ENCODE measurements around the gene KANK2.

The KANK2 gene

DNA sequence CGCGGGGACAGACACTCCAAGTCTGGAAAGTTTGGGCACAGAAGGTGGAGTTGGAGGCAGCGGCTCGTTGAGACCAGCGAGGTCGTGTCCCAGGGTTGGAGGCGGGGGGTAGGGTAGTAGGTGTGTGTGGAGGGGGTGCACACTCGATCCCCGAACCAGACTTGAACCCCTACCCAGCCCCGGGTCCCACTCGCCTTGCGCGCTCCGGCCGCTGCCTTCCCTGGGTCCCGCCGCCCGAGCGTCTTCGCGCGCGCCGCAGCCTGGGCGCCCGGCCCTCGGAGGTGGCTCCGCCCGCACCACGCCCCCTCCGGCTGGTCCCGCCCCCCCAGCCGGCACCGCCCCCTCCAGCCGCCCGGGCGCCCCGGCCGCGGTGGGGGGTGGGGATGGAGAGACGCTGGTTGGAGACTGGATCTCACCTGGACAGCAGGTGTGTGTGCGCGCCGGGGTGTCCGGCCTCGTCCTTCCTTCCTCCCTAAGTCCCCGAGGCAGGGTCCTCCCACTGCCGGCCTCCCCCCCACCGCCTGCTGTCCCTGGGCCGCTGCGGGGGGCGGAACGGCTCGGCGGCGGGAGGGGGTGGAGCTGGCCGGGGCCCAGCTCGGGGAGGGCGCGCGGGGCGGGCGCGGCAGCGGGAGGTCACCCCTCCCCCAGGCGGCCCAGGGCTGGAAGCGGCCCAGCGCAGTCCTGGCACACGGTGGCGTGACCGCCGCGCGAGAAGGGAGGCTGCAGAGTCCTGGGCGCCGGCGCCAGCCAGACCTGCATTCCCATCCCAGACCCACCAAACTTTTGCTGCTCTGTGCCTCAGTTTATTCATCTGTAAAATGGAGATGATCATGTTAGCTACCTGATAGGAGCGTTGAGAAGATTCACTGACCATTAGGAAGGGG, at the start of gene KANK2:
TSS of gene KANK2 (minus strand) at position 255 of the 884 bp plus-strand sequence. CDS start 3,034 bp downstream, outside the sequence.
- H3K27ac ChIP-seq: peak within 1 kb of the TSS; percentile 95

DNA sequence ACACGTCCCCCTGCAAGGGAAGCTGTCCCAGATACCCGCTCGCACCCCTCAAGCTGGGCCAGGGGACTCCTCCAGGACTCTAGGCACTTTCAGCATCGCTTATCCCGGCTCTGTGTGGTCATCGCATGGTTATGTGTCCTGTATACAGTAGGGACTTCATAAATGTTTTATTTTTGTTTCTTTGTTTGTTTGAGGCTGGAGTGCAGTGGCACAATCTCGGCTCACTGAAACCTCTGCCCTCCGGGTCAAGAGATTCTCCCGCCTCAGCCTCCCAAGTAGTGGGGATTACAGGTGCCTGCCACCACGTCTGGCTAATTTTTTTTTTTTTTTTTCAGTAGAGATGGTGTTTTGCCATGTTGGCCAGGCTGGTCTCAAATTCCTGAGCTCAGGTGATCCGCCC, 49.6 kb upstream of the KANK2 start:
- TF ChIP-seq, protein P1, sequence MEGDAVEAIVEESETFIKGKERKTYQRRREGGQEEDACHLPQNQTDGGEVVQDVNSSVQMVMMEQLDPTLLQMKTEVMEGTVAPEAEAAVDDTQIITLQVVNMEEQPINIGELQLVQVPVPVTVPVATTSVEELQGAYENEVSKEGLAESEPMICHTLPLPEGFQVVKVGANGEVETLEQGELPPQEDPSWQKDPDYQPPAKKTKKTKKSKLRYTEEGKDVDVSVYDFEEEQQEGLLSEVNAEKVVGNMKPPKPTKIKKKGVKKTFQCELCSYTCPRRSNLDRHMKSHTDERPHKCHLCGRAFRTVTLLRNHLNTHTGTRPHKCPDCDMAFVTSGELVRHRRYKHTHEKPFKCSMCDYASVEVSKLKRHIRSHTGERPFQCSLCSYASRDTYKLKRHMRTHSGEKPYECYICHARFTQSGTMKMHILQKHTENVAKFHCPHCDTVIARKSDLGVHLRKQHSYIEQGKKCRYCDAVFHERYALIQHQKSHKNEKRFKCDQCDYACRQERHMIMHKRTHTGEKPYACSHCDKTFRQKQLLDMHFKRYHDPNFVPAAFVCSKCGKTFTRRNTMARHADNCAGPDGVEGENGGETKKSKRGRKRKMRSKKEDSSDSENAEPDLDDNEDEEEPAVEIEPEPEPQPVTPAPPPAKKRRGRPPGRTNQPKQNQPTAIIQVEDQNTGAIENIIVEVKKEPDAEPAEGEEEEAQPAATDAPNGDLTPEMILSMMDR (IDR thresholded peaks at IDR 0.05): no peak
- TF ChIP-seq ZFX (IDR thresholded peaks at IDR 0.05; ENCODE audit: borderline replicate concordance): no peak
- H3K27ac ChIP-seq: no peak overlapping the region

More for the DNA sequence above, at the start of gene KANK2:
- TF ChIP-seq, protein P1 (IDR thresholded peaks at IDR 0.05): 0 out of 2 replicates have a peak, but pooled peaks have one; percentile 26
- no peak for TF ChIP-seq ZFX (IDR thresholded peaks at IDR 0.05; ENCODE audit: borderline replicate concordance)

DNA sequence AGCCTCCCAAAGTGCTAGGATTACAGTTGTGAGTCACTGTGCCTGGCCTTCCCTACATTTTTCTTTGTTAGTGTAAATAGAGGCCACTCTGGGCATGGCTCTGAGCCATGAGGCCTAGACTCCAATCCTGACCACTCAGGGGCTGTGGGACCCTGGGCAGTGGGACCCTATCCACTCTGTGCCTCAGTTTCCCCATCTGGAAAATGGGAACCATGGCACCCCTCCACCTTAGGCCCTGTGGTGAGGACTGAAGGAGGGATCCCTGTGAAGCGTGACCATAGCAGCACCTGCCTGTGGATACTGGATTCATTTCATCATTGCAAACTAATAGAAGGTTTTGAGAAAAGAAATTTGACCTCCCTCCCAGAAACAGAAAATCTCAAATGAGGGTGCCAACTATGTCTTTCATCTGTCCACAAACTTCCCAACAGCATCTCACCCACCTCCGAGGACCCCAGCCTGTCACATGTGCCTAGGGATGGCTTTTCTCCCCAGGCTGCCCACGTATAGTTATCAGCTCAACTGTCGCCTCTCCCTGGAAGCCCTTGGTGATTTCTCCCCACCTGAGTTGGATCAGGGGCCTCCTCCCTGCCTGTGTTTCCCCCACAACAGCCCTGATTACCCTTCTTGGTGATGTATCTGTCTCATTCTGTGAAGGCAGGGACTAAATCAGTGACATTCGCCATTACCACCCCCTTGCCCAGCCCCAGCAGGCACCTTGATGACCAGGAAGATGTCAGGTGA, 47.7 kb upstream of the KANK2 start:
- no peak overlapping the region for H3K27ac ChIP-seq
- TF ChIP-seq ZFX (IDR thresholded peaks at IDR 0.05; ENCODE audit: borderline replicate concordance): no peak
- TF ChIP-seq, protein P1 (IDR thresholded peaks at IDR 0.05): no peak

DNA sequence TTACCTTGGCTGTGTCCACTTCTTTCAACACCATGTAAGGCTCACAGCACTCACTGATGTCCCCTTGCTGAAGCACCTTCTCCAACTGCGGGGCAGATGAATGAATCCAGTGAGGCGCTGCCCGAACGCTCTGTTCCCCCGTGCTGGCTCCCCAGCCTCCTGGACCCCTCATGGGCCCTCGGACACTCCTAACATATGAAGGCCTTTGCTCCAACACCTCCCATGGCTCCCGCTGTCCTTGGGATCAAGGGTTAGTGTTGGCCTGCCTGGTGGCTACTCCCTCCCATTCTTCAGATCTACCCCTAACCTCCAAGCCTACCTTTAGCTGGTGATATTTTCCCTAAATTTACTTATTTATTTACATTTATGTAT, 46.4 kb upstream of the KANK2 start:
- no peak for TF ChIP-seq ZFX (IDR thresholded peaks at IDR 0.05; ENCODE audit: borderline replicate concordance)
- TF ChIP-seq, protein P1 (IDR thresholded peaks at IDR 0.05): no peak
- H3K27ac ChIP-seq: no peak overlapping the region

DNA sequence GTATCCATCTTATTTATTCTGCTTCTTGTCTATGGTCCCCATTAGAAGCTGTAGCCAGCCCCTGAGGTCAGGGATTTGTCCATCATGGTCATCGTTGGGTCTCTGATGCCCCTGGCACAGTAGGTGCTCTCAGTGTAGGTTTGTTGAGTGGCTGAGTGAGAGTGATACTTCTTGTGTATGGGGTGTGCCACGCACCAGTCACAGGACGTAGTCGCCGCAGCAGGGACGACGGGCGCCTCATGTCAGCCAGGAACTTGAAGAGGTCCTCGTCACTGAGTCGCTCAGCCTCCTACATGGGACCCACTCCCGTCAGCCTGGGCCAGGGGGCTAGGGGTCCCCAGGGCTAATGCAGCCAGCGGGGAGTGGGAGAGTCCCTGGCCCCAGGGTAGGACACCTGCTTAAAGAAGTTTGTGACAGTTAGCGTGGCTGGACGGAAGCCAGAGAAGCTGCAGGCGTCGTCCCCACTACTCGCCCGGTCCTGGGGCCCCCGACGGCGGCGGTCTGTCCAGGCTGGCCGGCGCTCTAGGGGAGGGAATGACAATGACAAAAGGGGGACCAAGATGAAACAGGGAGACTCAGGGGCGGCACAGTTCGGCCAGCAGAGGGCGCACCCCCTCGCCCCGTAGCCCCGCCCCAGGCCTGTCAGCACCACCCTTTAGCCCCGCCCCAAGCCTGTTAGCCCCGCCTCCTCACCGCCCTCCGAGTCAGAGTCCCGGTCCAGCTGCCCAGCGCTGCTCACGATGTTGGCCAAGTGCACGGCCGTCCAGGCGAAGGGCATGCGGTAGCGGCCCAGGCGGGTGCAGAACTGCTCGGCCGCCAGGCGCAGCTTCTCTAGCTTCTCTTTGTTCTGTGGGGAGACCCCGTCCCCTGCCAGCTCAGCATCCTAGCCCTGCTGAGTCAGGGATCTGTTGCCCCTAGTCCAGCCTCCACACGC, 45.8 kb upstream of the KANK2 start:
- H3K27ac ChIP-seq: no peak overlapping the region
- TF ChIP-seq, protein P1 (IDR thresholded peaks at IDR 0.05): peak; percentile 98
- no peak for TF ChIP-seq ZFX (IDR thresholded peaks at IDR 0.05; ENCODE audit: borderline replicate concordance)

DNA sequence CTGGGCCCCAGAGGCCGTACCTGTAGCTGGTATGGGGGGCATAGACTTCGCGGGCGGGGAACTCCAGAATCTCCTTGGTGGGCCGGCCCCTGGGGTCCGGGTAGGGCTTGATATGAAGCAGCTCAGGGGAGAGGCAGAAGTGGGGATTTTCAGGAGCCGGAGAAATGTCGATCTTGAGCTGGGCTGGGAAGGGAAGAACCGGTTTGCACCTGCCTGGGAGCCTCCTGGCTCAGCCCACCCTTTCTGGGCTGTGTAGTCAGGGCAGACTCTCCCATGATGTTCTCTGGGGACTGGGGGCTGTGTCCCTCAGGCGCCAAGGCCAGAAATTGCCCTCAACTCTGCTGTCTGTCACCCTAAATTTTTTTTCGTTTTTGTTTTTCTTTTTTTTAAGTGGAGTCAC, 44.7 kb upstream of the KANK2 start:
- no peak overlapping the region for H3K27ac ChIP-seq
- no peak for TF ChIP-seq ZFX (IDR thresholded peaks at IDR 0.05; ENCODE audit: borderline replicate concordance)
- TF ChIP-seq, protein P1 (IDR thresholded peaks at IDR 0.05): no peak

Measured in 22Rv1 (cell line).